GM12878 (cell line): ENCODE data around the gene TMPRSS9. TPM values are rescaled to one million over a fixed set of nuclear protein-coding genes. Genes with fewer than 3 reads are reported as not detected.

Experiments
- ATAC-seq: fragments of 200-7000 bp; cut with Tn5 transposase; 3 replicates; pipeline ENCODE4 v1.9.1; 2020; ENCODE audit warnings: mild to moderate bottlenecking, moderate library complexity
- BruUV-seq: library from RNA; stranded (reverse); fragments of 400-500 nt; replicated peaks from 2 replicates; lab custom pipeline; 2021; lab: Mats Ljungman, UMichigan
- CTCF ChIA-PET: fragments of 300-600 bp; sonication (Branson Sonifier 250); formaldehyde crosslinking; extraction: SDS; loops from one replicate; lab custom pipeline; 2021; ENCODE audit warnings: inconsistent platforms; lab: Yijun Ruan, JAX
- POLR2A ChIA-PET: fragments of 350-600 bp; formaldehyde crosslinking; extraction: SDS; loops from one replicate; lab custom pipeline; 2021; ENCODE audit warnings: inconsistent platforms; lab: Charles Lee
- RAD21 ChIA-PET: fragments of 300-600 bp; sonication (Branson Sonifier 250); formaldehyde crosslinking; loops from one replicate; lab custom pipeline; 2023; ENCODE audit warnings: antibody characterized with exemption; ENCODE audit not compliant: unreplicated experiment; lab: Charles Lee
- SMC1A ChIA-PET: fragments of 300-600 bp; sonication (Branson Sonifier 250); formaldehyde crosslinking; loops from one replicate; lab custom pipeline; 2023; ENCODE audit not compliant: unreplicated experiment, uncharacterized antibody; lab: Charles Lee
- DNase-seq: peaks from one replicate; pipeline ENCODE4 v3.0.0-alpha.2; 2011; ENCODE audit warnings: low read depth, low spot score
- FAIRE-seq: peaks from 3 replicates; lab custom pipeline; 2011; peaks lifted over from hg19 to GRCh38; lab: Jason Lieb, UNC
- H2AFZ ChIP-seq: 2 replicates; pipeline ENCODE4 v1.6.0; 2011; ENCODE audit warnings: low read depth, low read length, control low read depth; ENCODE audit not compliant: control insufficient read depth
- H3K27ac ChIP-seq: 2 replicates; pipeline ENCODE4 v1.5.1; 2011; ENCODE audit warnings: control low read depth; ENCODE audit not compliant: control insufficient read depth, insufficient read depth
- H3K27me3 ChIP-seq, 2 experiments: replicated peaks in 1 of 2; 2 replicates each; pipeline versions ENCODE4 v1.6.0 to v1.6.1; 2011; ENCODE audit warnings: low read length in 1 of 2; ENCODE audit not compliant: control insufficient read depth in 2 of 2, insufficient read depth in 2 of 2
- H3K36me3 ChIP-seq, 2 experiments: 2 replicates each; pipeline ENCODE4 v1.5.1; 2011; ENCODE audit warnings: low read length in 1 of 2; ENCODE audit not compliant: control insufficient read depth in 2 of 2, insufficient read depth in 2 of 2
- H3K4me1 ChIP-seq: 2 replicates; pipeline ENCODE4 v1.6.1; 2011; ENCODE audit warnings: mild to moderate bottlenecking, low read length, moderate library complexity, mixed read lengths; ENCODE audit not compliant: control insufficient read depth, insufficient read depth
- H3K4me2 ChIP-seq: 2 replicates; pipeline ENCODE4 v1.6.0; 2011; ENCODE audit warnings: control low read depth; ENCODE audit not compliant: control insufficient read depth, insufficient read depth
- H3K4me3 ChIP-seq: fragments of 200-600 bp; sonication (generic); 2 replicates; pipeline ENCODE4 v1.5.1; 2016
- H3K79me2 ChIP-seq: 2 replicates; pipeline ENCODE4 v1.6.0; 2011; ENCODE audit warnings: low read length; ENCODE audit not compliant: control insufficient read depth, insufficient read depth
- H3K9ac ChIP-seq: 2 replicates; pipeline ENCODE4 v1.8.0; 2011; ENCODE audit warnings: low read length, control low read depth, mixed read lengths; ENCODE audit not compliant: control insufficient read depth, insufficient read depth
- H3K9me3 ChIP-seq: replicated peaks from 3 replicates; pipeline ENCODE4 v1.5.1; 2011; ENCODE audit warnings: mild to moderate bottlenecking, low read length; ENCODE audit not compliant: control insufficient read depth, insufficient read depth
- H4K20me1 ChIP-seq: 2 replicates; pipeline ENCODE4 v1.6.0; 2011; ENCODE audit not compliant: control insufficient read depth, insufficient read depth
- HDAC6 ChIP-seq: fragments of 200-600 bp; sonication (generic); IDR thresholded peaks from one replicate; pipeline ENCODE4 v1.8.0; 2017; ENCODE audit warnings: antibody characterized with exemption; ENCODE audit not compliant: unreplicated experiment
- ZBED1 ChIP-seq: IDR thresholded peaks from 2 replicates; pipeline ENCODE4 v1.6.1; 2016; ENCODE audit warnings: borderline replicate concordance
- WGBS: methylation state at CpG from one replicate; pipeline ENCODE4 v1.1.6; 2016; ENCODE audit warnings: low lambda C conversion rate; ENCODE audit not compliant: insufficient replicate concordance, insufficient coverage; ENCODE audit errors: missing lambda C conversion rate; 5-methylcytosine and 5-hydroxymethylcytosine counted together
- in situ Hi-C: fragments of 300-500 bp; cut with MboI; formaldehyde crosslinking; loops from 9 replicates; pipeline ENCODE4 v1.14.3; 2018; ENCODE audit warnings: mixed read lengths
- intact Hi-C: fragments of 100-400 bp; cut with micrococcal nuclease; formaldehyde crosslinking; loops from one replicate; pipeline ENCODE4 v1.14.2; 2022; ENCODE audit not compliant: unreplicated experiment
- polyA plus RNA-seq, 11 experiments: library from polyadenylated mRNA; depleted of rRNA in 4 of 11; unstranded in 6 of 11; stranded (reverse) in 5 of 11; fragments of >200 nt; fragmentation: Nextera tagmentation in 4 of 11; fragmentation: Illumina TruSeq in 1 of 11; extraction: Ambion mirVana in 4 of 11; extraction: Trizol in 1 of 11; gene quantifications; 1 replicate in 1 of 11; 2 replicates in 10 of 11; pipeline versions ENCODE4 v1.2.1 to v1.2.3, GENCODE V29; 2011 to 2016; ENCODE audit warnings: inconsistent platforms in 2 of 11, missing spikeins in 2 of 11, low read depth in 1 of 11
- total RNA-seq, 4 experiments: library from RNA; depleted of rRNA in 3 of 4; stranded (reverse); fragments of >200 nt in 3 of 4; fragmentation: Illumina TruSeq in 1 of 4; extraction: Trizol in 1 of 4; gene quantifications; 2 replicates each; pipeline versions ENCODE4 v1.2.1 to v1.2.3, GENCODE V29; 2013 to 2021
- TF ChIP-seq, protein P1 (sequence below): fragments of 450-650 bp; IDR thresholded peaks from 2 replicates; pipeline ENCODE4 v1.6.1; 2017; ENCODE audit warnings: mild to moderate bottlenecking, moderate library complexity

The TMPRSS9 gene
- total and polyA plus RNA-seq, 10 of the 15 experiments (the other 5 are each of a cell fraction or from before 2014, with no cell fraction given): 0.24 TPM; not detected in 9

DNA sequence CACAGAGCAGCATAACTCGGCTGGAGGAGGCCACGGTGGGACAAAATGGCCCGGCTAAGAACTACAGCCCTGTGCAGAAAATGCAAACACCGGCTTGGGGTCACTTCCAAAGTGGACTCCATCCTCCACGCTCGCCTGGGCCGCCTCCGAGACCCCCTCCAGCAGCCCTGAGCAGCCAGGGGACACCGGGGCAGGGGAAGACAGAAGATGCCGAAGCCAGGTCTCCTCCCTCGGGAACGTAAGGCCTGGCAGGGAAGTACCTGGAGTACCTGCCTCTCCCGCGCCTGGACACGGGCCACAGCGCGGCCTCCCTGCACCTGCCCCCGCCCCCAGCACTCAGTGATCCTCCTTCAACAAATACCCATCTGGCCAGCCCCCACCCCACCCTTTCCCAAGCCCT is 91.7 kb downstream of the TMPRSS9 start:
- peaks cover 82% of the 10 kb centered on the region for H3K79me2 ChIP-seq
- no TSS peak for BruUV-seq
- SMC1A ChIA-PET: no interaction called here
- peaks cover 26% of the 10 kb centered on the region for H3K4me1 ChIP-seq
- no peak for DNase-seq
- no peak overlapping the region for H3K4me3 ChIP-seq
- no peak for FAIRE-seq
- H3K9ac ChIP-seq: no peak overlapping the region
- in situ Hi-C loops: no loop called here
- no peak overlapping the region for H3K4me2 ChIP-seq
- RAD21 ChIA-PET: no interaction called here
- peaks cover 12% of the 10 kb centered on the region for H4K20me1 ChIP-seq
- 91% methylated on average over 18 of the region's 18 CpGs for WGBS
- no peak for ATAC-seq
- POLR2A ChIA-PET: no interaction called here
- CTCF ChIA-PET: no interaction called here
- H2AFZ ChIP-seq: no peak overlapping the region
- TF ChIP-seq ZBED1 (no peak), HDAC6 (no peak)
- TF ChIP-seq, protein P1, sequence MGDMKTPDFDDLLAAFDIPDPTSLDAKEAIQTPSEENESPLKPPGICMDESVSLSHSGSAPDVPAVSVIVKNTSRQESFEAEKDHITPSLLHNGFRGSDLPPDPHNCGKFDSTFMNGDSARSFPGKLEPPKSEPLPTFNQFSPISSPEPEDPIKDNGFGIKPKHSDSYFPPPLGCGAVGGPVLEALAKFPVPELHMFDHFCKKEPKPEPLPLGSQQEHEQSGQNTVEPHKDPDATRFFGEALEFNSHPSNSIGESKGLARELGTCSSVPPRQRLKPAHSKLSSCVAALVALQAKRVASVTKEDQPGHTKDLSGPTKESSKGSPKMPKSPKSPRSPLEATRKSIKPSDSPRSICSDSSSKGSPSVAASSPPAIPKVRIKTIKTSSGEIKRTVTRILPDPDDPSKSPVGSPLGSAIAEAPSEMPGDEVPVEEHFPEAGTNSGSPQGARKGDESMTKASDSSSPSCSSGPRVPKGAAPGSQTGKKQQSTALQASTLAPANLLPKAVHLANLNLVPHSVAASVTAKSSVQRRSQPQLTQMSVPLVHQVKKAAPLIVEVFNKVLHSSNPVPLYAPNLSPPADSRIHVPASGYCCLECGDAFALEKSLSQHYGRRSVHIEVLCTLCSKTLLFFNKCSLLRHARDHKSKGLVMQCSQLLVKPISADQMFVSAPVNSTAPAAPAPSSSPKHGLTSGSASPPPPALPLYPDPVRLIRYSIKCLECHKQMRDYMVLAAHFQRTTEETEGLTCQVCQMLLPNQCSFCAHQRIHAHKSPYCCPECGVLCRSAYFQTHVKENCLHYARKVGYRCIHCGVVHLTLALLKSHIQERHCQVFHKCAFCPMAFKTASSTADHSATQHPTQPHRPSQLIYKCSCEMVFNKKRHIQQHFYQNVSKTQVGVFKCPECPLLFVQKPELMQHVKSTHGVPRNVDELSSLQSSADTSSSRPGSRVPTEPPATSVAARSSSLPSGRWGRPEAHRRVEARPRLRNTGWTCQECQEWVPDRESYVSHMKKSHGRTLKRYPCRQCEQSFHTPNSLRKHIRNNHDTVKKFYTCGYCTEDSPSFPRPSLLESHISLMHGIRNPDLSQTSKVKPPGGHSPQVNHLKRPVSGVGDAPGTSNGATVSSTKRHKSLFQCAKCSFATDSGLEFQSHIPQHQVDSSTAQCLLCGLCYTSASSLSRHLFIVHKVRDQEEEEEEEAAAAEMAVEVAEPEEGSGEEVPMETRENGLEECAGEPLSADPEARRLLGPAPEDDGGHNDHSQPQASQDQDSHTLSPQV: no peak
- TF ChIP-seq, all 136 proteins: peak for 0
- Histone ChIP-seq H3K27ac (no peak overlapping the region), H3K9me3 (no peaks in the 10 kb centered on the region), H3K36me3 (peaks cover 12 to 20% of the 10 kb centered on the region in 2 experiments; a peak in 3 of 4 replicates), H3K27me3 (no peaks in the 10 kb centered on the region)
- intact Hi-C loops: no loop called here
